HG03521 (cell line): ENCODE results near the gene RPS26.
A peak's percentile ranks its signal among the peaks of the same experiment; 100 is the strongest.
"Not testable (repeated sequence)": the region's sequence is repeated elsewhere in the genome, so short reads cannot be mapped to it uniquely, and the experiment has no call there.

Experiments
- ATAC-seq: cut with Tn5 transposase; IDR thresholded peaks from one replicate; pipeline ENCODE4 v1.9.1; 2021; ENCODE audit warnings: mild to moderate bottlenecking, moderate library complexity; ENCODE audit not compliant: unreplicated experiment

RPS26 gene

DNA sequence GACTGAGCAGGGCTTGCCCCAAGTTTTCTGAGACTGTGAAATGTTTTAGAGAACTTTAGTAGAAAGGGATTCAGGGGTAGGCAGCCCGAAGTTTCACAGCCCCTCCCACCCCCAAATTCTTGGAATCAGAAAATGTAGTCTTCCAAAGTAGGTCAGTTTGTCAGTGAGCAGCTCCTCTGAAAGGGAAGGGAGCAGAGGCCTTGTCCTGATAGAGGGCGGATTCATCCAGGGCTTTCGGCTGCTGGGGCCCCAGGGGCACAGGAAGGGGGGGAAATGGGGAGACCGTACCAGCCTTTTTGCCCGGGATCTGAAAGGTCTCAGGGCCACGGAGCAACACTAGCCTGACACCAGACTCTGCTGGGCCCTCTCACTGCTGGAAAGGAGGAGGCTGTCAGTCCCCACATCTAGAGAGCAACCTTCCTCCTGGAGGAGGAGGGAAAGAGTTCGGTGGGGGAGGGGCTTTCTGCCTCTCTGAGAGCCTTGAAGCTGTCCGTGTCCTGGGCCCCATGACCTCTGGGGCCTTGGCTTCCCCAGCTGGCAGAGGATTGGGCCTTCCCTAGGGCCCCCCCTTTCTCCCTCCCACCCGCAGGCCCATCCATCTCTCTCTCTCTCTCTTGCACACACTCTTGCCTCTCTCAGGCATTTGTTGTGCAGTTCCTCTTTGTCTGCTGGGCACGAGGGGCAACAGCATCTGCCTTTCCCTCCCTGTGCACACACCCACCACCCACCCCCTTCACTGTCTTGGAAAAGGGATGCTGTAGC is 21.1 kb upstream of the RPS26 start, which contains the start of gene IKZF4:
Gene IKZF4 (plus strand): TSS at position 621 of the 762 bp plus-strand sequence. CDS start 451 bp downstream, outside the sequence.
- no peak for ATAC-seq

DNA sequence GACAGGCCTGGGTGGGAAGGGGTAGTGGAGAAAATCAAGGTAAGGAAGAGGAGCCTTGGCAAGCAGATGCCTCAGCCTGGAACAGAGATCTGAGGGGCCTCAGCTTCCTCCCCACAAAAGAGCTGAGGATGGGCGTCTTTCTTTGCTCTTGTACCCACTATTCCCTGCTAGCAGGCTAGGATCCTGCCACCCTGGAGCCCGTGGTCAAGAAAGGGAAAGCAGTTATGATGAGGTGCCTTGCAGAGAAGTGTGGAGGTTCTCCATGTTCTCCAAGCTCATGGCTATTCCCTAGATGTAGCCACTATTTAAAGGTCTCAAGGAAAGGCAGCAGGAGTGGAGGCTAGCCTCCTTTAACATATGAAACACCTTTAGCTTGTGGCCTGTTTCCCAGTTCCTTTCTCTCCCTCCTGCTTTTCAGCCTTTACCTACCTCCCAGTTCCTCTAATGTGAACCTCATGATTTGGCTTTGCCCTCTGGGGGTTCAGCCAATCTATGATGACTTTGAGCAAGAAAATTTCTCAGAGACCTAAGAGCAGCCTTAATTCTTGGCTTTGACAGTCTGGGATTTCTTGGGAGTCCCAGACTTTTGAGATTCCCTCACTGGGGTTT is 19.7 kb upstream of the RPS26 start:
- no peak for ATAC-seq

DNA sequence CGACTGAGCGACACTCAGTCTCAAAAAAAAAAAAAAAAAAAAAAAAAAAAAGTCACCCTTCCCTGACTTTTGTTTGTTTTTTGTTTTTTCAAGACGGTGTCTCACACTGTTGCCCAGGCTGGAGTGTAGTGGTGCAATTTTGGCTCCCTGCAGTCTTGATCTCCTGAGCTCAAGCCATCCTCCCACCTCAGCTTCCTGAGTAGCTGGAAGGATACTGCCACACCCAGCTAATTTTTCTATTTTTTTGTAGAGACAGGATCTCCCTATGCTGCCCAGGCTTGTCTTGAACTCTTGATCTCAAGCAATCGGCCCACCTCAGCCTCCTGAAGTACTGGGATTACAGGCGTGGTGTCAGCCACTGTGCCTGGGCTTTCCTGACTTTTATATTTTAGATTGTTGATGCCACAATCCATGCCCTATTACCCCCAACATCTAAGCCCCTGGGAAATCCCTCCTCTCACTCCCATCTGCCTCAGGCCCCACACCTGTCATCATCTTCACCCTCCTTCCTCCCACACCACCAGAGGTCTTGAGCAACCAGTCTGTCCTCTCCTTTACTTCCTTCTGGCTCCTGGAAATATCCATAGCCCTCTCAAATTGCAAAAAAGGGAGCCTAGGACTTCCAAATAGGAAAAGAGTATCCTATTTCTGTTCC is 13.1 kb upstream of the RPS26 start:
- ATAC-seq, result no peak

DNA sequence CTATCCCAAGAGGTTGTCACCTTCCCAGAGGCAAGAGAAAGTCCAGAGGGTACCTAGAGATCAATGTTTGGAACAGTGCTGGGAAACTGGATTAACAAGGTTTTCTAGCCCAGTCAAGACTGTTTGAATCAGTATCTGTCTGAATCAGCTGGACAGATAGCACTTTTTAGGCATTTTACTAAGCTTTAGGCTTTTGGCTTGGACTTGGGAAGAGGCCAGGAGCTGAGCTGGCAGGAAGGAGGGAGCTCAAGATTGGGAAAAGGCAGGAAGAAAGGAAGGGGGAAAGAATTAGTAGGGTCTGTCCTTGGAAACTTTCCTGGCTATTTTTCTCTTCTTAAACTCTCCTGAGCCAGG is 12.6 kb upstream of the RPS26 start:
- no peak for ATAC-seq

DNA sequence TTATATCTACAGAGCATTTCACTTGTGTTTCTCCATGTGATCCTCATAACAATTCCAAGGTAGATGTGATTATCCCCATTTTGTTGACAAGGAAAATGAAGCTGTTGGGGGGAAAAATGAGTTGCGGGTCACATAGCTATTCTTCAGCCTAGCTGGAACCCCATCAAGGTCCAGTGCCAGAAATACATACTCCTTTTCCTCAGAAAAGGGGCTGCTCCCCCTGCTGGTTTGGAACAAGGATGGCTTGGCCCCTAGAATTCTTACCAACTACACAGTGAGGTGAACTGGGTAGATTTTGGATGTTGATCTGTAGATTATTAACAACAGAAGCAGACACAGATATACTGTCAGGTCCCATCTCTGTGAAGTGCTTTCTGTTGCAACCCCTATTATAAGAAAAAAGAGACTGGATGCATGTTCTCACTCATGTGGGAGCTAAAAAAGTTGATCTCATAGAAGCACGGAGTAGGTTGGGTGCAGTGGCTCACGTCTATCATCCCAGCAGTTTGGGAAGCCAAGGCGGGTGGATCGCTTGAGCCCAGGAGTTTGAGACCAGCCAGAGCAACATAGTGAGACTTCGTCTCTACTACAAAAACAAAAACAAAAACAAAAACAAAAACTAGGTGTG is 11.9 kb upstream of the RPS26 start:
- no peak for ATAC-seq

DNA sequence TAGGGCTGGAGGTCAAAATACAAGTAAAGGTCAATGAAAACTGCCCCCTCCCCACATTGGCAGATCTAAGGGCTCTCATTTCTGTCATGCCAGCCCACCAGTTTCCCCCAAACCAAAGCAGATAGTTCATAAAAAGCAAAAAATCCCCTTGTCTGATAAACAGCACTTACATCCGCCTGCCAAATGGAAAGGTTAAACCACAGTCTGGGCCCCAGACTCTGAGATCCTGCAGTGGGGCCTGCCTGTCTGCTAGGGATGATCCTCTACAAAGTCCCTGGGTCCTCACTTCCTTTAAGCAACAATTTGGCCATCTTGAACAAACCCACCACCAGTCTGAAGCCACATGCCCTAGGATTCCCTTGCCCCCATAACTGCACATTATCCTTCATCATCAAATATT is 9.7 kb upstream of the RPS26 start:
- ATAC-seq, result no peak

DNA sequence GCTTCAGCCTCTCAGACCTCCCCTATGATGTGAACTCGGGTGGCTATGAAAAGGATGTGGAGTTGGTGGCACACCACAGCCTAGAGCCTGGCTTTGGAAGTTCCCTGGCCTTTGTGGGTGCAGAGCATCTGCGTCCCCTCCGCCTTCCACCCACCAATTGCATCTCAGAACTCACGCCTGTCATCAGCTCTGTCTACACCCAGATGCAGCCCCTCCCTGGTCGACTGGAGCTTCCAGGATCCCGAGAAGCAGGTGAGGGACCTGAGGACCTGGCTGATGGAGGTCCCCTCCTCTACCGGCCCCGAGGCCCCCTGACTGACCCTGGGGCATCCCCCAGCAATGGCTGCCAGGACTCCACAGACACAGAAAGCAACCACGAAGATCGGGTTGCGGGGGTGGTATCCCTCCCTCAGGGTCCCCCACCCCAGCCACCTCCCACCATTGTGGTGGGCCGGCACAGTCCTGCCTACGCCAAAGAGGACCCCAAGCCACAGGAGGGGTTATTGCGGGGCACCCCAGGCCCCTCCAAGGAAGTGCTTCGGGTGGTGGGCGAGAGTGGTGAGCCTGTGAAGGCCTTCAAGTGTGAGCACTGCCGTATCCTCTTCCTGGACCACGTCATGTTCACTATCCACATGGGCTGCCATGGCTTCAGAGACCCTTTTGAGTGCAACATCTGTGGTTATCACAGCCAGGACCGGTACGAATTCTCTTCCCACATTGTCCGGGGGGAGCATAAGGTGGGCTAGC is 7.0 kb upstream of the RPS26 start:
- no peak for ATAC-seq

DNA sequence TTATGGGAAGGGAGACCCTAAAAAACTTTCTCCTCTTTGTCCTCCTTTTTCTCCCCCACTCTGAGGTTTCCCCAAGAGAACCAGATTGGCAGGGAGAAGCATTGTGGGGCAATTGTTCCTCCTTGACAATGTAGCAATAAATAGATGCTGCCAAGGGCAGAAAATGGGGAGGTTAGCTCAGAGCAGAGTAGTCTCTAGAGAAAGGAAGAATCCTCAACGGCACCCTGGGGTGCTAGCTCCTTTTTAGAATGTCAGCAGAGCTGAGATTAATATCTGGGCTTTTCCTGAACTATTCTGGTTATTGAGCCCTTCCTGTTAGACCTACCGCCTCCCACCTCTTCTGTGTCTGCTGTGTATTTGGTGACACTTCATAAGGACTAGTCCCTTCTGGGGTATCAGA is 4.6 kb upstream of the RPS26 start:
- ATAC-seq, result no peak

DNA sequence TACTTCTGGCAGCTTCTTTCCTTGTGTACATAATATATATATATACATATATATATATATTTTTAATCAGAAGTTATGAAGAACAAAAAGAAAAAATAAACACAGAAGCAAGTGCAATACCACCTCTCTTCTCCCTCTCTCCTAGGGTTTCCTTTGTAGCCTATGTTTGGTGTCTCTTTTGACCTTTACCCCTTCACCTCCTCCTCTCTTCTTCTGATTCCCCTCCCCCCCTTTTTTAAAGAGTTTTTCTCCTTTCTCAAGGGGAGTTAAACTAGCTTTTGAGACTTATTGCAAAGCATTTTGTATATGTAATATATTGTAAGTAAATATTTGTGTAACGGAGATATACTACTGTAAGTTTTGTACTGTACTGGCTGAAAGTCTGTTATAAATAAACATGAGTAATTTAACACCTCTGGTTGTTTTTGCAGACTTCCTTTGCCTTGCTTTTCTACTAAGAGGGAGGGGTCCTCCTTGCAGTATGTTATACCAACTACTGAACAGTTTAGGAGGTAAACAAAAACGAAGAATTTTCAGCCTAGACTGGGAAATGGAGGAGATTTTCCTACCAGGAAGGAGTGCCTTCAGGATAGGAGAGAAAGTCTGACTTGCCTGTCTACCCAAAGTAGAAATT is 3.6 kb upstream of the RPS26 start:
- ATAC-seq, result no peak

DNA sequence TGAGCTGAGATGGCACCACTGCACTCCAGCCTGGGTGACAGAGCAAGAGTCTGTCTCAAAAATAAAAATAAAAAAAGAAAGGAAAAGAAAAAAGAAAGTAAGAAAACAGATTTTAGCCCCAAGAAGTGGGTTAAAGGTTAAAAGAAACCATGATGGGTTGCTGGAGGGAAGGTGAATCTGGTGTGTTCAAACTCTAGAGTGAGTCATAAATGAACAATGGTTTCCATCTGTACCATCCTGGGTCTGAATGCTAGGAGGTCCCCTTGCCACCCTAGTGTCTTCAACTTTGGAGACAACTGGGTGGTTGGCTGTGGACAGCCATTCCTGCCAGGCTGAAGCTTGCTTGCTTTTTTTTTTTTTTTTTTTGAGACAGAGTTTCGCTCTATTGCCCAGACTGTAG is 1.6 kb upstream of the RPS26 start:
- no peak for ATAC-seq

DNA sequence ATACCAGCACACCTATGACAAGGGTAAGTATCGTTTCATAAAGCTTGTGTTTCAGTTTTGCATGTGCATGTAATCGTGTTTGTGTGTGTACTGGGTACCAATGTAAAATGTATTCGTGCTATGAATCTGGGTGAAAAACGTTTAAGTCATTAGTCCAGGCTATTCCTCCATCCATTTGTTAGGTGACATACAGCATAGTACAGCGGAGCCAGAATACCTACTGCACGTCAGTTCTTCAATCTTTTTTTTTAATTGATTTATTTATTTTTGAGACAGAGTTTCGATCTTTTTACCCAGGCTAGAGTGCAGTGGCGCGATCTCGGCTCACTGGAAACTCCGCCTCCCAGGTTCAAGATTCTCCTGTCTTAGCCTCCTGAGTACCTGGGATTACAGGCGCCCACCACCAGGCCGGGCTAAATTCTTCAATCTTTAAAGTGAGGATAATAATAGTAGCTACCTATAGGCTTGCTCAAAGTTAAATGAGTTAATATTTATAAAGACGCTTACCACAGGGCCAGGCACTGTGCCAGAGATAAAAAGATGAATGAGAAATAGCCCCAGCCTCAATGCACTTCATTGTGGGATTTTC is 661 bp upstream of the RPS26 start:
- peak; percentile 5 for ATAC-seq

DNA sequence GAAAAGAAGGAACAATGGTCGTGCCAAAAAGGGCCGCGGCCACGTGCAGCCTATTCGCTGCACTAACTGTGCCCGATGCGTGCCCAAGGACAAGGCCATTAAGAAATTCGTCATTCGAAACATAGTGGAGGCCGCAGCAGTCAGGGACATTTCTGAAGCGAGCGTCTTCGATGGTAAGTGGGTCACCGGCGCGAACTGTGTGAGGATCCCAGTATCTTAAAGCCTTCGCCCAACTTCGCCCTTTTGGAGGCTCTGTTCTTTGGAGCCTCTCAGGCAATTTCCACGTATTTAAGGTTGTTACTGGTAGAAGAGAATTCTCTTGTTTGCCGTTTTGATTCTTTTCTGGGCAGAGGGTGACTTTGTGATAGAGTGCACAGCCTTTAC is 704 bp downstream of the RPS26 start:
- not testable (repeated sequence) for ATAC-seq

DNA sequence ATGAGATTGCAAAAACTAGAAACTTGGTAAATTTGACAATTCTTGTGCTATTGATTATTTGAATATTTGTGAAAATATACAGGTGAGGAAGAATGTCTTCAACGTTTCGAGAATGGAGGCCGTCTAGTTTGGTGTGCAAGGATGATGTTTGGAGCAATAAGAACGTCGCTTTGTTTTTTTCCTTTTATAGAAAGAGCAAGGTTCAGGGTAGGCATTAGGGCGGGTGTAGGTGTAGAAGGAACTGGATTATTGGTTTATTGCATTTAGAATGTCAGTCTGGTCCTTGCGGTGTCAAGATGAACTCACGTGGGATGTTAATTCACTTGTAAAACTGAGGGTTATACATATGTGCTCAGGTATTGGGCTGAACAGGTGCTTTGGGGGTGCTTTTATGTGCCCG is 1.1 kb downstream of the RPS26 start:
- ATAC-seq, result no peak

DNA sequence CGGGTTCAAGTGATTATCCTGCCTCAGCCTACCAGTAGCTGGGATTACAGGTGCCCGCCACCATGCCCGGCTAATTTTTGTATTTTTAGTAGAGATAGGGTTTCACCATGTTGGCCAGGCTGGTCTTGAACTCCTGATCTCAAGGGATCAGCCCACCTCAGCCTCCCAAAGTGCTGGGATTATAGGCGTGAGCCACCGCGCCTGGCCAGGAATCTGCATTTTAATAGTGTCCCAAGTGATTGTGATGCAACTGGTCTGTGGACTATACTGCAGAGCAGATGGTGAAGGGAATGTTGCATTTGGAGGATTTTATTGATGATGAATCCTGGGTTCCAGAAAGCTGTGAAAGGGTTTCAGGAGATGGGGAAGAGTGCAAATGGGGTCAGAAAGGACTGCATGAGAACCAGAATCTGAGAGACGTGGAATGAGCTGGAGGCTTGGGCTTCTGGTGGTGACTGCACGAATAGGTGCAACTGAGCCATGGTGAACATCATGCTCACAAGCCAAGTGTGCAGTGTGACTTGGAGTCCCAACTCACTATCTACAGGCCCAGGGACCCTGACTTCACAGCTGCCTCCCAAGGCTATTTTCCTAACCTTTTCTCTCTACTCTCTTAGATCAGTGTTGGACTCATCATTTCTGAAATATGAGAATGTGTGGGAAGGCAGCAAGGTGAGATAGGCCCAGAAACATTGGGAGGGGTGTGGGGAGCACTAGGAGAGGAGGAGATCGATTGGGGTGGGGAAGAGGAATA is 4.5 kb downstream of the RPS26 start:
- ATAC-seq, result no peak

DNA sequence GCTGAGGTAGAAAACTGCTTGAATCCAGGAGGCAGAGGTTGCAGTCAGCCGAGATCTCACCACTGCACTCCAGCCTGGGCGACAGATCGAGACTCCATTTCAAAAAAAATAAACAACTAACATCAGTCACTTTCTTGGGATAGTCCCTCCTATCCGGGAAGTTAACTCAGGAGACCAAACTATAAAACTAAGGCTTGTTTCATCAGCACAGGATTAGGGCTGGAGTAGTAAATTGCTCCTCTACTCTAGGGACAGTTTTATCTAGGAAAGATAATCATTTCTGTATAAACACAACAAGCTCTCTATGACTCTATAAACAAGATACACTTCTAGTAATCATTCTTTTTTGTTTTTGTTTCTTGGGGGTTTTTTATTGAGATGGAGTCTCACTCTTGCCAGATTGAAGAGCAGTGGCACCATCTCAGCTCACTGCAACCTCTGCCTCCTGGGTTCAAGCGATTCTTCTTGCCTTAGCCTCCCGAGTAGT is 11.7 kb downstream of the RPS26 start:
- ATAC-seq, result no peak

DNA sequence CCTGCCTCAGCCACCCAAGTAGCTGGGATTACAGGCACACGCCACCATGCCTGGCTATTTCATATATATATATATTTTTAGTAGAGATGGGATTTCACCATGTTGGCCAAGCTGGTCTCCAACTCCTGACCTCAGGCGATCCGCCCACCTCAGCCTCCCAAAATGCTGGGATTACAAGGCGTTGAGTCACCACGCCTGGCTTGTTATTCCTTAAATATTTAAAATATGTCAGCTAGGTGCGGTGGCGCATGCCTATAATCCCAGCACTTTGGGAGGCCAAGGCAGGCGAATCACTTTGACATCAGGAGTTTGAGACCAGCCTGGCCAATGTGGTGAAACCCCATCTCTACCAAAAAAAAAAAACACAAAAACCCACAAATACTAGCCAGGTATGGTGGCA is 18.2 kb downstream of the RPS26 start:
- ATAC-seq, result not testable (repeated sequence)

DNA sequence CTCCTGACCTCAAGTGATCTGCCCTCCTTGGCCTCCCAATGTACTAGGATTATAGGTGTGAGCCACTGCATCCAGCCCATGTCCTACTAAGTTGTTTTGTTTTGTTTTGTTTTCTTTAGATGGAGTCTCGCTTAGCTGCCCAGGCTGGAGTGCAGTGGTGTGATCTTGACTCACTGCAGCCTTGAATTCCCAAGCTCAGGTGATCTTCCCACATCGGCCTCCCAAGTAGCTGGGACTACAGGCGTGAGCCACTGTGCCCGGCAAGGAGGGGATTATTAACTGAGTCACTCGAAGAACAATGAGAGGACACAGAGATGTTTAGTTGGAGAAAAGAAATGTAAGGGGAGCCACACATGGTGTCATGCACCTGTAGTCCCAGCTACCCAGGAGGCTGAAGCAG is 20.3 kb downstream of the RPS26 start:
- no peak for ATAC-seq

DNA sequence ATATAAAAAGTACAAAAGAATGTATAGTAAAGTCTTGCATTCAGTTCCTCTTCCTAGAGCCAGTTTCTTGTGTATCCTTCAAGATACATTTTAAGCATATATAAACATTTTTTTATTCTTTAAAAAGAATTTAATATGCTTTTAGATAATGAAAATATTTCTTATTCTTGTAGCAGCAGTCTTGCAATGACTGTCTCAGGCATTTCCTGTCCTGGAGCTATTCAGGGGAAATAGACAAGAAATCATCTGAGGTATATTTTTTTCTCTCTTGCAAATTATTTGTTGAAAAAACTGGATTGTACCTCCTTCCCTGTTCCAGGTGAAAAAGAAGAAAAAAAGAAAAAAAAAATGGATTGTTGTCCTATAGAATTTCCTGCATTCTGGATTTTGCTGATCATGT is 21.3 kb downstream of the RPS26 start:
- no peak for ATAC-seq

DNA sequence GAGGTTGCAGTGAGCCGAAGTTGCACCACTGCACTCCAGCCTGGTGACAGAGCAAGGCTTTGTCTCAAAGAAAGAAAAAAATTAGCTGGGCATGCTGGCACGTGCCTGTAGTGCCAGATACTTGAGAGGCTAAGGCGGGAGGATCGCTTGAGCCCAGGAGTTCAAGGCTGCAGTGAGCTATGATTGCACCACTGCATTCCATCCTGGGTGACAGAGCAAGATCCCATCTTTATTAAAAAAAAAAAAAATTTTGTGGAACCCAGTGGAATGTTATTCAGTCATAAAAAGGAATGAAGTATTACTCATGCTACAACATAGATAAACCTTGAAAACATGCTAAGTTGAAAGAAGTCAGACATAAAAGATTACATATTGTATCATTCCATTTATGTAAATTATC is 29.9 kb downstream of the RPS26 start:
- no peak for ATAC-seq
